GM23248 (cell line): Measurements from ENCODE around the gene PODXL.

Experiments used
- EZH2 ChIP-seq: fragments of 200-600 bp; sonication (generic); IDR thresholded peaks from 2 replicates; pipeline ENCODE4 v1.6.1; 2018; ENCODE audit warnings: antibody characterized with exemption, mild to moderate bottlenecking; ENCODE audit not compliant: insufficient read depth, poor library complexity, severe bottlenecking
- EZH2phosphoT487 ChIP-seq: fragments of 200-600 bp; sonication (generic); IDR thresholded peaks from 2 replicates; pipeline ENCODE4 v1.6.1; 2018; ENCODE audit warnings: antibody characterized with exemption, moderate library complexity, mild to moderate bottlenecking, low read depth; ENCODE audit not compliant: insufficient read depth

GRCh38 chr7:131564640-131565039 is 8.2 kb upstream of the PODXL start:
- TF ChIP-seq EZH2, result no peak
- no peak for TF ChIP-seq EZH2phosphoT487
